HFFc6 (cell line): Measurements from ENCODE around the gene SOX5. TPM values are rescaled to one million over a fixed set of nuclear protein-coding genes. Genes with fewer than 3 reads are reported as not detected.
"Not testable (repeated sequence)": the region's sequence is repeated elsewhere in the genome, so short reads cannot be mapped to it uniquely, and the experiment has no call there.

ENCODE experiments used
- DNase-seq: peaks from one replicate; pipeline ENCODE4 v3.0.0-alpha.2; 2018
- H3K27ac Mint-ChIP-seq: 2 replicates; pipeline ENCODE4 v1.8.0; 2020; ENCODE audit warnings: mild to moderate bottlenecking, mixed read lengths
- H3K27me3 Mint-ChIP-seq: 2 replicates; pipeline ENCODE4 v1.8.0; 2021; ENCODE audit warnings: mild to moderate bottlenecking, moderate library complexity, mixed read lengths; ENCODE audit not compliant: insufficient read depth
- H3K36me3 Mint-ChIP-seq: 2 replicates; pipeline ENCODE4 v1.8.0; 2021; ENCODE audit warnings: low read depth, mixed read lengths
- H3K4me1 Mint-ChIP-seq: 2 replicates; pipeline ENCODE4 v1.8.0; 2020; ENCODE audit warnings: low read depth, mixed read lengths
- H3K4me3 Mint-ChIP-seq: 2 replicates; pipeline ENCODE4 v1.8.0; 2020; ENCODE audit warnings: mild to moderate bottlenecking, moderate library complexity, mixed read lengths
- H3K9me3 Mint-ChIP-seq: 2 replicates; pipeline ENCODE4 v1.8.0; 2020; ENCODE audit warnings: mild to moderate bottlenecking, mixed read lengths
- total RNA-seq, 6 experiments: library from RNA; stranded (reverse); fragmentation: NEBNext Ultra II Directional; extraction: Animal tissue kit (Norgen Biotek cat#: 25700); gene quantifications; 2 replicates in 1 of 6; 3 replicates in 5 of 6; pipeline ENCODE4 v1.2.3, GENCODE V29; 2021
- TF ChIP-seq, protein P1 (sequence below): fragments of 200-600 bp; sonication (generic); IDR thresholded peaks from 2 replicates; pipeline ENCODE4 v1.5.0; 2021; ENCODE audit warnings: antibody characterized with exemption, mild to moderate bottlenecking

The SOX5 gene
- total RNA-seq, 6 experiments from 2014 or later = not detected

- DNase-seq = no peak
- Mint-ChIP-seq H3K9me3 (peaks cover 18% of the 10 kb centered on the region), H3K4me1 (no peaks in the 10 kb centered on the region), H3K36me3 (no peaks in the 10 kb centered on the region), H3K27ac (no peak overlapping the region), H3K27me3 (no peaks in the 10 kb centered on the region), H3K4me3 (no peak overlapping the region)
- TF ChIP-seq, protein P1, sequence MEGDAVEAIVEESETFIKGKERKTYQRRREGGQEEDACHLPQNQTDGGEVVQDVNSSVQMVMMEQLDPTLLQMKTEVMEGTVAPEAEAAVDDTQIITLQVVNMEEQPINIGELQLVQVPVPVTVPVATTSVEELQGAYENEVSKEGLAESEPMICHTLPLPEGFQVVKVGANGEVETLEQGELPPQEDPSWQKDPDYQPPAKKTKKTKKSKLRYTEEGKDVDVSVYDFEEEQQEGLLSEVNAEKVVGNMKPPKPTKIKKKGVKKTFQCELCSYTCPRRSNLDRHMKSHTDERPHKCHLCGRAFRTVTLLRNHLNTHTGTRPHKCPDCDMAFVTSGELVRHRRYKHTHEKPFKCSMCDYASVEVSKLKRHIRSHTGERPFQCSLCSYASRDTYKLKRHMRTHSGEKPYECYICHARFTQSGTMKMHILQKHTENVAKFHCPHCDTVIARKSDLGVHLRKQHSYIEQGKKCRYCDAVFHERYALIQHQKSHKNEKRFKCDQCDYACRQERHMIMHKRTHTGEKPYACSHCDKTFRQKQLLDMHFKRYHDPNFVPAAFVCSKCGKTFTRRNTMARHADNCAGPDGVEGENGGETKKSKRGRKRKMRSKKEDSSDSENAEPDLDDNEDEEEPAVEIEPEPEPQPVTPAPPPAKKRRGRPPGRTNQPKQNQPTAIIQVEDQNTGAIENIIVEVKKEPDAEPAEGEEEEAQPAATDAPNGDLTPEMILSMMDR = no peak
Measured at GRCh38 chr12:23510484-23510883, 439.0 kb downstream of the SOX5 start.

GRCh38 chr12:23509832-23510231 is 439.6 kb downstream of the SOX5 start:
- H3K4me1 Mint-ChIP-seq, H3K27me3 Mint-ChIP-seq: not testable (repeated sequence)

DNA sequence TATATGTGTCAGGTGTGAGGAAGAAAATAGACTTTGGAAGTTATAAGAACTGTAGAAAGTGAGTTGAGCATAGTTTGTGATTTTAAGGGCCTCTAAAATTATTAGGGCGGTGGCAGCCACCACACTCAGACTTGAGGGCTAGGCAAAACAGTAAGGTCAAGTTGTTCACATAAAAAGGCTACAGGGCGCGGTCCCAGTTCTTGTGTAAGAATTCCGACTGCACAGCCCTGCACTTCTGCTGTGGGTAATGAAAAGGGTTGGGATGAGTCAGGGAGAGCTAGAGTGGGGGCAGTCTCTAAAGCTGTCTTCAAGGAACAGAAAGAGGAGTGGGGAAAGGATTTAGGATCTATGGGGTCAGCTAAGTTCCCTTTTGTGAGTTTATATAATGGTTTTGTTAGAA is 441.7 kb downstream of the SOX5 start:
- peaks cover 12% of the 10 kb centered on the region for H3K9me3 Mint-ChIP-seq
- not testable (repeated sequence) for H3K4me3 Mint-ChIP-seq, H3K4me1 Mint-ChIP-seq, H3K27ac Mint-ChIP-seq, H3K27me3 Mint-ChIP-seq, H3K36me3 Mint-ChIP-seq, DNase-seq

More at GRCh38 chr12:23509832-23510231, 439.6 kb downstream of the SOX5 start:
- DNase-seq, H3K36me3 Mint-ChIP-seq, H3K4me3 Mint-ChIP-seq, H3K27ac Mint-ChIP-seq: not testable (repeated sequence)
- peaks cover 18% of the 10 kb centered on the region for H3K9me3 Mint-ChIP-seq

- peaks cover 14% of the 10 kb centered on the region for H3K9me3 Mint-ChIP-seq
- not testable (repeated sequence) for H3K27me3 Mint-ChIP-seq, H3K36me3 Mint-ChIP-seq, H3K4me1 Mint-ChIP-seq, DNase-seq, H3K27ac Mint-ChIP-seq, H3K4me3 Mint-ChIP-seq
Measured at GRCh38 chr12:23505736-23506135, 443.7 kb downstream of the SOX5 start.

DNA sequence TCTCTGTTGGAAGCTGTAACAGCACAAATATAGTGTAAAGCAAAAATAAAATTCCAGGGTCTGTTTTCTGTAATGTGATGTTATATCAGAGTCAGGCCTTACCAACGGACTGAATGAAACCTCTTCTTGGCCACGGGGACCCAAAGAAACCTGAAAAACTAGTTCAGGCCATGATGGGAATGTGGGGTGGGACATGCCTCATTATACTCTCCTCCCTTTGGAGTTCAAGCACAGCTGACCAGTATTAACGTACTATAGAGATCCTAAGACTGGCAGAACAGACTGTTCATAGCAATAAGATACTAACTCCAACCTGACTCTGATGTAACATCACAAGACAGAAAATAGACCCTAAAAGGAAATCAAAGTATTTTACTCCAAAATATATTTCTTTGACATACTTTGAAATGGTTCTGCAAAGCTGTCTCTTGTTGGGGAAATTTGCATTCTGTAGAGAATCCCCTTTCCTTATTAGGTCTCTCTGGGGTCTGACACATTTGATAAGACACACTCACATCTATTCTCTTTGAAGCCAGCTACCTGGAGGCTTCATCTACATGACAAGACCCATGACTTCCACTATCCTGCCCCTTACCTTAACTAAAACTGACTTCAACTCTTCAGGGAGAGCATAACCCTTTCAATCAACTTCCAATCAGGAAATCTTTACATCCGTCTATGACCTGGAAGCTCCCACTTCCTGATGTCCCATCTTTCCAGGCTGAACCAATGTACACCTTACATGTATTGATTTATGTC is 444.6 kb downstream of the SOX5 start:
- Mint-ChIP-seq H3K27me3 (no peaks in the 10 kb centered on the region), H3K4me3 (no peak overlapping the region), H3K27ac (no peak overlapping the region)

GRCh38 chr12:23504043-23504442 is 445.4 kb downstream of the SOX5 start:
- no peak overlapping the region for H3K27ac Mint-ChIP-seq
- H3K9me3 Mint-ChIP-seq = peaks cover 21% of the 10 kb centered on the region
- DNase-seq = no peak
- no peaks in the 10 kb centered on the region for H3K4me1 Mint-ChIP-seq
- no peaks in the 10 kb centered on the region for H3K27me3 Mint-ChIP-seq
- TF ChIP-seq, protein P1 = no peak
- H3K4me3 Mint-ChIP-seq = no peak overlapping the region
- H3K36me3 Mint-ChIP-seq = no peaks in the 10 kb centered on the region; the same call in 1 of the 2 replicates

More for the DNA sequence above, 444.6 kb downstream of the SOX5 start:
- Mint-ChIP-seq H3K36me3 (no peaks in the 10 kb centered on the region; the same call in 1 of the 2 replicates), H3K9me3 (peaks cover 16% of the 10 kb centered on the region), H3K4me1 (no peaks in the 10 kb centered on the region)
- no peak for DNase-seq
- TF ChIP-seq, protein P1 = no peak

DNA sequence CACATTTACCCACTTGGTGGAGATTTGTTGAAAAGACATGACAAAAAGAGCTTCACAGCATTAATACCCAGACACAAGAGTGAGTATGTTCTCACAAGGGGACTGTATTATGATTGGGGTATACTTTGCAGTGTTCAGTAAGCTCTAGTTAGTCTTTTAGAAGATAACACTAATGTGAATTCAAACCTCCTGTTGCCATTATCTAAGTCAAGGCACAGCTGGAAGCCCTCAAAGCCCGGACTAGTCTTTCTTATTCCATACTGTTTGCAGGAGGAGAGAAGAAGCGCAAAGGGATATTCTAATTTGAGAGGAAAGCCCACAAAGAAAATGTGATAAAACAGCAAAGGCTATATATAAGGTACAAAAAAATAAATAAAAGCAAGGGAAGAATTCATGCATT is 445.9 kb downstream of the SOX5 start:
- Mint-ChIP-seq H3K36me3 (no peaks in the 10 kb centered on the region; the same call in 1 of the 2 replicates), H3K27ac (no peak overlapping the region), H3K27me3 (no peaks in the 10 kb centered on the region)

More for the DNA sequence above, 445.9 kb downstream of the SOX5 start:
- Mint-ChIP-seq H3K4me3 (no peak overlapping the region), H3K9me3 (peaks cover 26% of the 10 kb centered on the region), H3K4me1 (no peaks in the 10 kb centered on the region)
- TF ChIP-seq, protein P1 = no peak
- DNase-seq = no peak
